SKM-1 (cell line): ENCODE measurements around the gene TNFSF4.
A peak's percentile ranks its signal among the peaks of the same experiment; 100 is the strongest.
"Not testable (repeated sequence)": the region's sequence is repeated elsewhere in the genome, so short reads cannot be mapped to it uniquely, and the experiment has no call there.

Source experiments
- DNase-seq: peaks from one replicate; lab custom pipeline; 2025; ENCODE audit not compliant: unreplicated experiment; lab: John Stamatoyannopoulos, UW

Gene TNFSF4

DNA sequence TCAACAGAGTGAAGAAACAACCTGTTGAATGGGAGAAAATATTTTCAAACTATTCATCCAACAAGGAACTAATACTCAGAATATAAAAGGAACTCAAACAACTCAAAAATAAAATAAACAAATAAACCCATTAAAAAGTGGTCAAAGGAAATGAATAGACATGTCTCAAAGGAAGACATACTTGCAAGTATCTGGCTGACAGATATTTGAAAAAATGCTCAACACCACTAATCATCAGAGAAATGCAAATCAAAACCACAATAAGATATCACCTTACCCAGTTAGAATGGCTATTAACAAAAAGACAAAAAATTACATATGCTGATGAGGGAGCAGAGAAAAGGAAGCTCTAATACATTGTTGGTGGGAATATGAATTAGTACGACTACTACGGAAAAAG is 38.2 kb downstream of the TNFSF4 start:
- DNase-seq, result no peak

DNA sequence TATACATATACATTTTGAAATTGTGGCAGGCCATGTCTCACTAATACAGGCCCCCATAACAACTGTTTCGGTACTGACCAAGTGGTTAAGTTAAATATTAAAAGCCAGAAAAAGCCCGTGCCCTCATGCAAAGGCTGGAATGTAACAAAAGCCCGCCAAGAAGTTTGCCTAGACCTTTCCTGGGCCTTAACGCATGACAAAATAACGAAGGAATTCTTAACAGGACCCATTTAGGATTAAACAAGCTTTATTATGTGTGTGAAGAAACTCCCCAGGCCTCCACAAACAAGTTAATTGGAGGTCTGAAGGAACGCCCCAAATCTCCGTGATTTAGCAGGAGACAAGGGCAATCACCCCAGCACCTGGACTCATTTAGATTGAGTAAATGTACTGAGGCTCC is 42.4 kb downstream of the TNFSF4 start:
- no peak for DNase-seq

DNA sequence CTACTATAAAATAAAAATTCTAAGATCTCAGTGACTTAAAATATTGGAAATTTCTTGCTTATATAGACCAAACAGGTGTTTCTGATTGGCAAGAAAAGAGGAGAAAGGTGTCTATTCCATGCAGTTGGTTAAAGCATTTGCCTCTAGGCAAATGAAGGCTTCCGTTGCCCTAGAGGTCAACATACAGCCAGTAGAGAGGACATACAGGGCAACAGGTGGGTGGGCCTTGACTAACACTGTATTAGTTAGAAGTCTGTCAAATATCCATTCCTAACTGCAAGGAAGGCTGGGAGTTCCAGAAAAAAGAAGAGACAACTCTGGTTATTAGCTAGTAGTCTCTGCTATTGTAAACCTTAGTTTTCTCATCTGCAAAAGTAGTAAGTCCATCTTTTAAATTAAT is 43.0 kb downstream of the TNFSF4 start:
- DNase-seq, result no peak

DNA sequence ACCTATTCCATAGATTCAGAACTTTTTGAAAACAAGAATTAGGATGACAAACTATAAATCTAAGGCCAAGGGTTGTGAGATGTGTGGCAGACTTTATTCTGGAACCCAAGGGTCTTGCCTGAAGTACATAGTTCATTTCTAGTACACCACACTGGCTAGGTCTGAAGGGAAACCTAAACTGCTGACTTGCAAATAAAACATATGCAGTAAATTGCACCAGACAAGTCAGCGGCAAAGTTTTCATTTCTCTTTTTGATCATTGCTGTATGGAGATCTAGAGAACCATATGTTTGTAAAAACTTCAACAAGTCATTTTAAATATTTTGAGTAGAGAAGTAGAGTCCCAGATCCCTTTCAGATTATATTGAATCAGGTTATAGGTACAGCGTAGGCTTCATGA is 43.9 kb downstream of the TNFSF4 start:
- DNase-seq, result no peak

DNA sequence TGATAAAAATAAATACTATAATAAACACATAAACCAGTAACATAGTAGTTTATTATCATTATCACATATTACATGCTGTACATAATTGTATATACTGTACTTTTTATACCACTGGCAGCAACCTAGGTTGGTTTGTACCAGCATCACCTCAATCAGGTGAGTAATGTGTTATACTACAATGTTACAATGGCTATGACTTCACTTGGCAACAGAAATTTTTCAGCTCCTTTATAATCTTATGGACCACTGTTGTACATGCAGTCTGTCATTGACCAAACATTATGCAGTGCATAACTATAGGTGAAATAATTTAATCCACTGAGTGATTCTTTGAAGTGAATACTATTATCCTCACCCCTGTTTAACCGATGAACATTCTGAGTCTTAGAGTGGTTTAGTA is 44.5 kb downstream of the TNFSF4 start:
- no peak for DNase-seq

DNA sequence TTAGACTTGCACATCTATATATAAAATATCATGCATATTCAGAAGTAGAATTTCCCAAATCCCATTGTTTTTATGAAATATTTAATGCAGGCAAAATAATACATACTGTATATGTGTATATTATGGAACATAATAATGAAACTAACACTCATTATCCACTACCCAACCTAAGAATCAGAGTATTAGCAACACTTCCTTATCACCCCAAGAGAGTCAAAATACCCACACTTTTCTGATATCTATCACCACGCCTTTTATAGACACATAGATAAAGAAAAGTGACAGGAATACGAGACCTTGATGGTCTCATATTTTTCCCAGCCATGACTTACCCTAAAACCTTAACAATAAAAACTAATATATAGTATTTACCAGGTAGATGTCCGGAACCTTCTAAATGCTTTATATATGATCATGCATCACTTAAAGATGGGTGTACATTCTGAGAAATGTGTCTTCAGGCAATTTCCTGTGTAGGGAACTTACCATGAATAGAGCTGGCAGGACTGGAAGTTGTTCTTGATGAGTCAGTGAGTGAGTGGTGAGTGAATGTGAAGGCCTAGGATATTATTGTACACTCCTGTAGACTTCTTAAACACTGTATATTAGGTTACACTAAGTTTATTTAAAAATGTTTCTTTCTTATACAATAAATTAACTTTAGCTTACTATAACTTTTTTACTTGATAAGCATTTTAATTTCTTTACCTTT is 45.5 kb downstream of the TNFSF4 start:
- no peak for DNase-seq

DNA sequence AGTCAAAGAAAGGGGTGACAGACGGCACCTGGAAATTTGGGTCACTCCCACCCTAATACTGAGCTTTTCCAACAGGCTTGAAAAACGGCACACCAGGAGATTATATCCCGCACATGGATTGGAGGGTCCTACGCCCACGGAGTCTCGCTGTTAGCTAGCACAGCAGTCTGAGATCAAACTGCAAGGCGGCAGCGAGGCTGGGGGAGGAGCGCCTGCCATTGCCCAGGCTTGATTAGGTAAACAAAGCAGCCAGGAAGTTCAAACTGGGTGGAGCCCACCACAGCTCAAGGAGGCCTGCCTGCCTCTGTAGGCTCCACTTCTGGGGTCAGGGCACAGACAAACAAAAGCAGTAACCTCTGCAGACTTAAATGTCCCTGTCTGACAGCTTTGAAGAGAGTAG is 53.2 kb downstream of the TNFSF4 start:
- DNase-seq, result not testable (repeated sequence)

DNA sequence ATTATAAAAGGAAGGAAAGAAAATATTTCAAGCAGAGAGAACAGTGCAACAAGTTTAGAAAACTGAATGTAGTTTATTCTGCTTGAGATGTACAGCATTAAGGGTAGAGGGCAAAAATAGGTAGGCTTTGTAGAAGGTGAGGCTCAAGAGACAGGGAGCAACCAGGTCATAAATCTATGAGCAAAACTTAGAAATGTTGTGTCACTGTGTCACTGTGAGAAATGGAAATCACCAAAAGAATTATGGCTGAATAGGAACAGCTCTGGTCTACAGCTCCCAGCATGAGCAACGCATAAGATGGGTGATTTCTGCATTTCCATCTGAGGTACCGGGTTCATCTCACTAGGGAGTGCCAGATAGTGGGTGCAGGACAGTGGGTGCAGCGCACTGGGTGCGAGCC is 53.6 kb downstream of the TNFSF4 start:
- DNase-seq, result no peak

DNA sequence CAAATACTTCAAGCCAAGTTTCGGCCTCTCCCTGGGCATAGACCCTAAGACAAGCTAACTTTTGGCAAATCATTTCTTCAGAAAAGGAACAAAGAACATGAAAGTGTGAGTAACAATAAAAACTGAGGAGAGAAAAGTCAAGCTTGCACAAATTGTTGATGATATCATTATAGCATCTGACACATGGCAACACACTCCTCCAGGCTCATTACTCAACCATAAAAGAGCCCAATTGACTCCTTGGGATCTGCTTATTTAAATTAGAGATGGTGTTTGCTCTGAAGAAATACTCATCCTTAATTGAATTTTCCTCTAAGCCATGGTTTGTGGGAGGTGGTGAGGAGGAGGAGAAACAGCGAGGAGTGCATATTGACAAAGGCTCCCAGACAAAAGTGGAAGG is 54.5 kb downstream of the TNFSF4 start:
- DNase-seq, result no peak

DNA sequence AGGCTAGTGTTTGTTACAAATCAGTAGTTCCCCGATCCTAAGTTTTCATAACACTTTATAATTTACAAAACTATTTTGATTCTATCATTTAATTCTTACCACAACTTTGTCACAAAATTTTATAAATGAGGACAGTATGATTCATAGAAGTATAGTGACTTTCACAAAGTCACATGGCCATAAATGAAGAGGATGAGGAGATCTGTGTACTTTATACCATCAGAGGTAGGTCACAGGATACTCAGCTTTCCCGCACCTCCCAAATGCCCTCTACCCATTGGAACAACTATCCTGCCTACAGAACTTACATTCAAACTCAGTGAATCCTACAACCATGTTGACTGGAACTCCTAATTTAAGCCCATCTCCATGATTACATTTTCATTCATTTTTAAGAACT is 56.3 kb downstream of the TNFSF4 start:
- DNase-seq, result no peak

DNA sequence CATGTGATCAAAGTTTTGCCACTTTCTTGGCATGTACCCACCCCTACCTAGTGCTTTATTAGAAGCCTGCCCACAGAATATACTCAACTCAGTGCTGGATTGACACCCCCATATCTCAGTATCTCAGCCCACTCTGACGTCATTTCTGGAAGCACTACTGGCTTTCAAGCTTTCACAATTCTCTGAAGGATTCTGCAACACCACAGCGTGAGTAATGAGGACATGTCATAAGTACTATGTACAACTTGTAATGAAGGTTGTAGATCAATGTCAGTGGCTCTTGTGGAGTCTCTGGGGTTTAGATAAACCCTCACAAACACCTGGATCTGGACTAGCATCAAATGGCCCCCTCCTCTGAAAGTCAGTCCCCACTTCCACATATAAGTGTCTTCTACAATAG is 57.2 kb downstream of the TNFSF4 start:
- DNase-seq, result peak; percentile 34

DNA sequence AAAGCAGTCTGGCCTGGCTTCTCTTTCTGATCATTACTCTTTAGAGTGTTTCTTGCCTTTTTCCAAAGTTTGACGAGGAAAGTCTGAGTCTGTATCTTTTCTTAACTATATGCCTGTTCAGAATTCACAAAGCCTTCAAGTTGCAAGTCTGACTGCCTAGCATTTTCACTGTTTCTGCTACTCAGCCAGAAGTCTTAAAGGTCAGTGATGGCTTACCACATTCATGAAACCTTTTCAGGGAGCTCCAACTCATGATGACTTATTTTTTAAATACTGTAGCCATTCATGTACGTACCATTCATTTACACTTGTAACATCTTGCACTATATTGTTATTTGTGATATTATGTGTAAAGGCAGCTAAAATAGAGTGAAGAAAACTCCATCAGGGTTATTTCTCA is 58.2 kb downstream of the TNFSF4 start:
- DNase-seq, result no peak

DNA sequence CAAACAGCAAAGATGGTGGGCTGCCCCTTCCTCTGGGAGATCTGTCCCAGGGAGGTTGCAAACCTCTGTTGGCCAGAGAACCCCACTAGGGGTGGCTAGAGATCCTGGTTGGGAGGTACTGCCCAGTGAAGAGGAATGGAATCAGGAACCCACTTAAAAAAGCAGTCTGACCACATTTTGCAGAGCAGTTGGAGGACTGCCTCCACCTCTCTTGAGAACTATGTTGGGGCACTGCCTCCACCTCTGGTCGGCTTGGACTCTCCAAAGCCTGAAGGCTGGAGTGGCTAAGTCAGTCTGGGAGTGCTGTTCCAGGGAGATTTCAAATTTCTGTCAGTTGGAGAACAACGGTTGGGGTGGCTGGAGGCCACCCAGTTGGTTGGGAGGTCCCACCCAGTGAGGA is 58.6 kb downstream of the TNFSF4 start:
- no peak for DNase-seq

DNA sequence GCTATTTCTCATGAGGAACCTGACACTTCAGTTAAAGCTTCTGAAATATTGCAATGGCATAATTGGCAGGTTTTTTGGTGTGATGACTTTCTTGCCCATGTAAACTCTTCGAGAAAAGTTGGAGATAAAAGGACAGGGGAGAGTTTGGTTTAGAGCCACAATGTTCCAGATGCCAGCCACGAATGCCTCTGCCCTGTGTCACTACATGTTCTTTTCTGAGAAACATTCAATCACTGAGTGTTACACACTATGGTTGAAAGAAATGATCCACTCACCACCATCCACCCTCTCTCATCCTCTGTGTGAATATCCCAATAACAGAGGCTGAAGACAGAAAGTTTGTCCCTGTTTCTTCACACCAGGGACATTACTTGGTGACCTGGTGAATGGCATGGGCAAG is 66.4 kb downstream of the TNFSF4 start:
- DNase-seq, result no peak

DNA sequence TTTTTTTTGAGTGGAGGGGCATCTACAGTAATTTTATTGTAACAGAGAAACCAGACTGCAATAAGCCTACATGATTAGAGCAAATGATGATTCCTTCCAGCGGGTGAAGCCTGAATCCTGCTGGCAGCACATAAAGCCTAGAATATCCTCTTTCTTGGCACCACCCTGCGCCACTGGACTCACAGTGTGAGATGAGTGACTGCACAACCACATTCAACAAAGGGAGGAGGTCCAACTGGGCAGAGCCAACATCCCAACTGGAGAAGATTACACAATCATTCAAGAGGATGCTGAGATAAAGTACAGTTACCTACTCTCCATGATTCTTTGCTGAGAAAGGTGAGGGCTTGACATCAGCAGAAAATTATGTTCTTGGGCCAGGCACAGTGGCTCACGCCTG is 67.4 kb downstream of the TNFSF4 start:
- no peak for DNase-seq

DNA sequence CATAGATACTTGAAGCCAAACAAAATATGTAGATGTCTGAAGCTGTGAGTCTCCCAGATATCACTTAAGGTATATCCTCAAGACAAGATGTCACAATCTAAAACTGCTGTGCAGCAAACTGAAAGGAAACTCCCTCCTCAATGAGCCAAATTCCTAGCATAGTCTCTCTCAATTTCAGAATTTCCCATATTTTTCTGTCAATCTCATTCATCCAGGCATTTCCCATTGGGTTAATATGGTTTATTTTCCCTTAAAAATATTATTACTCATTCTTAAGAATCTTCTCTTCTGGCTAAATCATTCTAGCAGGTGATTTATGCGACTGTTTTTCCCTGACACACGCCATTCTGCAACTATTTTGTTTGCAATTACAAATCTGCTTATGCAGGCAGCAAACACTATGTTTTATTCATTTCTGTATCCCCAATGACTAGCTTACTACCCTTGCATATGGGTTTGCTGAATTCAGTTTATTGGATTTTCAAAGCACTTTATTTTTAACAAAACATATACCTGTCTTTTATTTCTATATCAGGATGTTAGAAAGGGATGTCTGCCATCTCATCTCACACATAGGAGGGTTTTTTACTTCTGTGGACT is 69.9 kb downstream of the TNFSF4 start:
- DNase-seq, result no peak

DNA sequence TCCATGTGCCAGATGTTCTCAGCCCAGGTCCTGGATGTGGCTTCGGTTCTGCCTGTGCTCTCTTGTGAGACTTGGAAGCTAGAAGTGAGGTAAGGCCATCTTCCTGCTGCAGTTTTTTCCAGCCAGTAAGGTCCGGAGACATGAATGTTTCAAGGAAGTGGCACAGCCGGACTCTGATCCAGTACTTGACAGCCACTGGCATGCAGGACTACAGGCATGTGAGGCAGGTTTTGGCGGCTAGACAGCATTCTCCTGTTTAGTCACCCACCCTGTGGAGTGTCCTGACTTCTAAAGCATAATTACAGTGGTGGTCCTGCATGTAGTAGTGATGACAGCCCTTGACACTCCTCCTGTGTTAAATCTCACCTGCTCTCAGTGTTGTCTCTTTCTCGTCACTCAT is 72.3 kb downstream of the TNFSF4 start:
- no peak for DNase-seq

DNA sequence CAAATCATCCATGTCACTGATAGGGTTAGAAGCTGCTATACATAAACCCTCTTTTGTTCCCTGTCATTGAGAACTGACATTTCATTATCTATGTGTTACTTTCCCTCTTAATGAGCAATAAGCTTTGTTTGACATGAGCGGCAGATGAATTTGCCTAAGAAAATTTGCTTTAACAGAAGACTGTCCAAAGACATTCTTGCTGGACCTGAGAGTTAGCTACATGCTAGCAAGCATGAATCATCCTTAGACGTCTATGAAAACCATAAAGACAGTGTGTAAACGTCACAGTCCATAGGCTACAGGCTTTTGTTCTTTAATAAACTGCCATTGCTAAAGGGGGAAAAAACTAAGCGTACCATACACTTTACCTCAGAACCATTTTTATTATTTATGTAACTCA is 73.1 kb downstream of the TNFSF4 start:
- no peak for DNase-seq
